H54 (cell line): ENCODE data around the gene SEPTIN10.
"Not testable (repeated sequence)": the region's sequence is repeated elsewhere in the genome, so short reads cannot be mapped to it uniquely, and the experiment has no call there.

ENCODE experiments used
- DNase-seq: peaks from one replicate; pipeline ENCODE4 v3.0.0; 2011; ENCODE audit warnings: low spot score, mixed read lengths; ENCODE audit not compliant: insufficient read length
- FAIRE-seq: peaks from 3 replicates; lab custom pipeline; 2011; peaks lifted over from hg19 to GRCh38; lab: Jason Lieb, UNC
- POLR2A ChIP-seq: IDR thresholded peaks from 2 replicates; pipeline ENCODE4 v1.6.1; 2011; ENCODE audit warnings: low read depth, mild to moderate bottlenecking, low read length

Gene SEPTIN10

GRCh38 chr2:109558076-109558882 lies 55.5 kb downstream of the SEPTIN10 start:
- peak; percentile 42 for DNase-seq
- TF ChIP-seq POLR2A, result no peak
- FAIRE-seq, result peak; percentile 89

- FAIRE-seq, result no peak
- no peak for DNase-seq
- TF ChIP-seq POLR2A, result no peak
Observed at GRCh38 chr2:109557309-109557708, 56.5 kb downstream of the SEPTIN10 start.

GRCh38 chr2:109555346-109555900 lies 58.3 kb downstream of the SEPTIN10 start:
- TF ChIP-seq POLR2A, result no peak
- FAIRE-seq, result no peak
- DNase-seq, result no peak

GRCh38 chr2:109554758-109555157 lies 59.0 kb downstream of the SEPTIN10 start:
- FAIRE-seq (no peak), DNase-seq (no peak)
- TF ChIP-seq POLR2A, result no peak

- TF ChIP-seq POLR2A, result no peak
- FAIRE-seq (no peak), DNase-seq (no peak)
Observed at GRCh38 chr2:109549016-109549590, 64.7 kb downstream of the SEPTIN10 start.

- FAIRE-seq, result no peak
- TF ChIP-seq POLR2A, result no peak
- DNase-seq, result no peak
Observed at GRCh38 chr2:109547280-109547679, 66.5 kb downstream of the SEPTIN10 start.

- DNase-seq (no peak), FAIRE-seq (peak; percentile 55)
- no peak for TF ChIP-seq POLR2A
Observed at GRCh38 chr2:109545828-109546713, 67.7 kb downstream of the SEPTIN10 start.

- DNase-seq, result no peak
- TF ChIP-seq POLR2A, result no peak
- FAIRE-seq, result no peak
Observed at GRCh38 chr2:109542384-109542783, 71.4 kb downstream of the SEPTIN10 start.

GRCh38 chr2:109538546-109538945 lies 75.2 kb downstream of the SEPTIN10 start:
- no peak for DNase-seq
- no peak for TF ChIP-seq POLR2A
- no peak for FAIRE-seq

- no peak for TF ChIP-seq POLR2A
- FAIRE-seq, result no peak
- DNase-seq, result no peak
Observed at GRCh38 chr2:109537565-109538222, 76.1 kb downstream of the SEPTIN10 start.

GRCh38 chr2:109536556-109536955 lies 77.2 kb downstream of the SEPTIN10 start:
- DNase-seq, FAIRE-seq: not testable (repeated sequence)

- no peak for TF ChIP-seq POLR2A
- no peak for DNase-seq
- FAIRE-seq, result no peak
Observed at GRCh38 chr2:109535217-109535946, 78.4 kb downstream of the SEPTIN10 start.

- DNase-seq (no peak), FAIRE-seq (no peak)
- TF ChIP-seq POLR2A, result no peak
Observed at GRCh38 chr2:109533823-109534222, 79.9 kb downstream of the SEPTIN10 start.
